ENCODE data around the gene TRPM3.

Gene TRPM3

DNA sequence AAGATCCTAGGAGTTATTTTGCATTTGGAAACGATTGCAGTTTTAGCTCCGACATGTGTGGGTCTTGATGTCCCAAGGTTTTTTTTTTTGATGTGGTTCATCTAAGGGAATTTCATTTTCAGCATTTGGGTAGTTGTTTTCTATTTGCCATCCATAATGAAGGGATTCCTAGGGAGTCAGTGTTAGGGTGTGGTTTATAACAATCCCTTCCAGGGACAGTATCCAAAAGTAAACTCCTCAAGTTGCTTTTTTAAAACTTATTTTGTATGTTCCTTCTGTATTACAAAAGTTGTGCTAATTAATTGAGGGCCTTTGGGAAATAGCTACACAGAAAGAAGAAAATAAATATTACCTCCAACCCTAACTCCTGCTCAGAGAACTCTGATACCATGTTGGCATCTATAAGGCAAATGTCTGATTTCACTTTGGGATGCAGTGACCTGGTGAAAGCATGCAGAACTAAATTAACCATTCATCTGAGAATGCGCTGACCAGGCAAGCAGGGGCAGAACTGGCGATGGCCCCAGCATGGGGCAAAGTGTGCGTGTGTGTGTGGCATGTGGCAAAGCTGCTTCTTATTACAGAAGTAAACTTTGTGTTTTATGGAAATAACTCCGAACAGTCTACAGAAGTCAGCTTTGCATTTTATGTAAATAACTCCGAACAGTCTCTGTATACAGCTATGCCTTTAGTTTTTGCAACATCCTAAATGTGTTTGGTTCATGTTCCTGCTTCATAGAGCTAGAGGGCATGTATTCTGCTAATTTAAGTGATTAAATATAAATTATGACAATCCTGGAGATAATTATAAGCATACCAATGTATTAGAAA is 237.2 kb downstream of the TRPM3 start:
- TF ChIP-seq, protein P1, sequence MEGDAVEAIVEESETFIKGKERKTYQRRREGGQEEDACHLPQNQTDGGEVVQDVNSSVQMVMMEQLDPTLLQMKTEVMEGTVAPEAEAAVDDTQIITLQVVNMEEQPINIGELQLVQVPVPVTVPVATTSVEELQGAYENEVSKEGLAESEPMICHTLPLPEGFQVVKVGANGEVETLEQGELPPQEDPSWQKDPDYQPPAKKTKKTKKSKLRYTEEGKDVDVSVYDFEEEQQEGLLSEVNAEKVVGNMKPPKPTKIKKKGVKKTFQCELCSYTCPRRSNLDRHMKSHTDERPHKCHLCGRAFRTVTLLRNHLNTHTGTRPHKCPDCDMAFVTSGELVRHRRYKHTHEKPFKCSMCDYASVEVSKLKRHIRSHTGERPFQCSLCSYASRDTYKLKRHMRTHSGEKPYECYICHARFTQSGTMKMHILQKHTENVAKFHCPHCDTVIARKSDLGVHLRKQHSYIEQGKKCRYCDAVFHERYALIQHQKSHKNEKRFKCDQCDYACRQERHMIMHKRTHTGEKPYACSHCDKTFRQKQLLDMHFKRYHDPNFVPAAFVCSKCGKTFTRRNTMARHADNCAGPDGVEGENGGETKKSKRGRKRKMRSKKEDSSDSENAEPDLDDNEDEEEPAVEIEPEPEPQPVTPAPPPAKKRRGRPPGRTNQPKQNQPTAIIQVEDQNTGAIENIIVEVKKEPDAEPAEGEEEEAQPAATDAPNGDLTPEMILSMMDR (IDR thresholded peaks at IDR 0.05; ENCODE audit: low read depth, low read length, missing control alignments) = no peak
- no peak for DNase-seq (ENCODE audit: low read depth)
- in situ Hi-C loops (cut with HindIII; ENCODE audit: low sequenced_read_pairs) = loop anchor here (25.0 kb wide), 1 partner anchor 103 kb away; no protein-coding TSS in a partner anchor
- no peak overlapping the region for H3K4me3 ChIP-seq (ENCODE audit: low read depth, low read length)

DNA sequence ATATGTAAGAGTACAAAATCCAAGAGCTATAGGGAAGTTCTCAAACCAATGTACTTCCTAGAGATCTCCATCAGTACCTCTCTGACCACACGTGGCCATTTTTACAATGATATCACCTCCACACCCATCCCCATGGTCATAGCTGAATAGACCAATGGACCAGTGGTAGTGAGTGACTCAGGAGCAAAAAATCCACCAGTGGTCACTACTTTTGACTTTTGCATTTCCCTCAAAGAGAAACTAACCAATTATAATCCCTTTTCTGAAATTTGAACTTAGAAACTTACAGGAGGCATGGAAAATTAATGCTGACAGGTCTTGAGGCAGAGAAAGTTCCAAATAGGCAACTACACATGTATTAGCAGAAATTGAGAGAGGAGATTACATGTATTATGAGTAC is 238.4 kb downstream of the TRPM3 start:
- DNase-seq (ENCODE audit: low read depth) = peak; percentile 22
- in situ Hi-C loops (cut with HindIII; ENCODE audit: low sequenced_read_pairs) = loop anchor here (25.0 kb wide), 1 partner anchor 104 kb away; no protein-coding TSS in a partner anchor
- TF ChIP-seq, protein P1 (IDR thresholded peaks at IDR 0.05; ENCODE audit: low read depth, low read length, missing control alignments) = no peak
- no peak overlapping the region for H3K4me3 ChIP-seq (ENCODE audit: low read depth, low read length)

DNA sequence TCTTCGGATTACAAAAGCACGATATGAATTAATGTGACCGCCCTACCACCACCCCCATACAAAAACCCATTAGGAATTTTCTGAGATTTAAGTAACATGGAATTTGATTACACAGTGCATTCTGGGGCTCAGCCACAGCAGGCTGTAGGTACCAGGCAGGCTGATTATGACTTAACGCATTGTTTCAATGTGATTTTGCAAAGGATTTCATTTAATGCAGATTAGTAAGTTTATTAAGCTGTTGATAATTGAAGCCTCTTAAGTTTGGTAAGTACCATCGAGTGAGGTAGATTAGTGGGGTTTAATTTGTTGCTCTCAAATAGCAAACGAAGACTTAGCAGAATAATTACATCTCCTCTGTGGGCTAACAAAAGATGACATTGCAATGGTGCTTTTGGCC is 240.1 kb downstream of the TRPM3 start:
- no peak overlapping the region for H3K4me3 ChIP-seq (ENCODE audit: low read depth, low read length)
- in situ Hi-C loops (cut with HindIII; ENCODE audit: low sequenced_read_pairs) = loop anchor here (25.0 kb wide), 1 partner anchor 106 kb away; no protein-coding TSS in a partner anchor
- TF ChIP-seq, protein P1 (IDR thresholded peaks at IDR 0.05; ENCODE audit: low read depth, low read length, missing control alignments) = no peak
- no peak for DNase-seq (ENCODE audit: low read depth)

DNA sequence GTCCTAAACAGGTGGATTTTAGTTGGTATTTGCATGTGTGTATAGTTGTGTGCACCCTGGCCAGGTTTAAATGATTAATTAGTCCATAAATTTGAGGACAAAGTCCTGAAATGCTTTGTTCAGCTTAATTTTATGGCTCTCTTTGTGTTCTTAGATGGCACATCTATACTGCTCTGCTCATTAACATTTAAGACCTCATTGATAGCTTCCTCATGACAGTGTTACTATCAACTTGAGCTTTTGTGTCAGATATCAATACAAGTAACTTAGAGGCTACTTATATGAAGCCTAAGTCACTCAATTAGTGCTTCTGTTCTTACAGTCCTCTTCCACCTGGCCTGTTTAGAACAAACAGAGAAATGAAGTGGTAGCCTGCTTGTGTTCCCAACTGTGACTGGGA is 240.9 kb downstream of the TRPM3 start:
- TF ChIP-seq, protein P1 (IDR thresholded peaks at IDR 0.05; ENCODE audit: low read depth, low read length, missing control alignments) = no peak
- DNase-seq (ENCODE audit: low read depth) = no peak
- no peak overlapping the region for H3K4me3 ChIP-seq (ENCODE audit: low read depth, low read length)
- in situ Hi-C loops (cut with HindIII; ENCODE audit: low sequenced_read_pairs) = loop anchor here (25.0 kb wide), 1 partner anchor 107 kb away; no protein-coding TSS in a partner anchor

DNA sequence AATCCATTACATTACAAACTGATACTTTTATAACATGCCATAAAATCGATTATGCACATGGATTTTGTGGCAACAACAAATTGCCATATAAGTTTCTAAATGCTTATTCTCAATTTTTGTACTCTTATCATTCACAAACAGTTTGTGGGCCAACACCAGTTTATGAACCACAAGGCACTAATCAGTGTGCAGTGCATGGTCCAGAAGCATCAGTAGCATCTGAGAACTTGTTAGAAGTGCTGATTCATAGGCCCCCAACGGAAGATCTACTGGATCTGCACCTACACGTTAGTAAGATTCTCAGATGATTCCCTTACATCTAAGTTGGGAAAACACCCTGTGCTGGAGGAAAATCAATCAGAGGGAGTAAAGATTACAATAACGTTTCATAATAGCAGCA is 242.8 kb downstream of the TRPM3 start:
- TF ChIP-seq, protein P1 (IDR thresholded peaks at IDR 0.05; ENCODE audit: low read depth, low read length, missing control alignments) = no peak
- H3K4me3 ChIP-seq (ENCODE audit: low read depth, low read length) = no peak overlapping the region
- in situ Hi-C loops (cut with HindIII; ENCODE audit: low sequenced_read_pairs) = loop anchor here (25.0 kb wide), 1 partner anchor 109 kb away; no protein-coding TSS in a partner anchor
- no peak for DNase-seq (ENCODE audit: low read depth)

DNA sequence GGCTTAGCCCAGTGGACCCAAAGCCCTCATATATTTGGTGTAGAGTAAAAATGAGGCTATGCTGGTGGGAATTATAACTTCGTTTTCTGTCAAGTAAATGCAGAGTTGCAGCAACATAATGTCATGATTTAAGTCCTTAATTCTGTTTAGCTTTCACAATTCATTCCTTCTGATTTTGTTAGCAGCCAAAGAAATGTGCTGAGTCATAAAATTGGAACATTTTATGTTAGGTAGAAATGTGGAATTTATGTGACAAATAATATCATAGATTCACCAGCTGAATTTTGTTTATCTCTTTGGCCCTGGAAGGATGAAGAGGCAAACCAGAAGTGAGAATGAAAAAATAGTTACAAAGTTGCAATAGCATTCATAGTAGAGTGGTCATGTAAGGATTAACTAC is 247.0 kb downstream of the TRPM3 start:
- no peak overlapping the region for H3K4me3 ChIP-seq (ENCODE audit: low read depth, low read length)
- TF ChIP-seq, protein P1 (IDR thresholded peaks at IDR 0.05; ENCODE audit: low read depth, low read length, missing control alignments) = no peak
- DNase-seq (ENCODE audit: low read depth) = no peak
- in situ Hi-C loops (cut with HindIII; ENCODE audit: low sequenced_read_pairs) = no loop called here
